Cardiac muscle cell (in vitro differentiated cells and primary cell): Measurements from ENCODE around the gene ATRIP. TPM values are rescaled to one million over a fixed set of nuclear protein-coding genes. Genes with fewer than 3 reads are reported as not detected.

ENCODE experiments used
- DNase-seq, 2 donors: peaks; one replicate each; pipeline versions ENCODE4 v3.0.0 to v3.0.0-alpha.2; 2010 to 2017; ENCODE audit warnings: low read depth in 1 of 2, low spot score in 1 of 2
- H3K27ac ChIP-seq: fragments of 200-600 bp; sonication (generic); 2 replicates; pipeline ENCODE4 v1.5.1; 2016
- H3K27me3 ChIP-seq: fragments of 200-600 bp; sonication (generic); 2 replicates; pipeline ENCODE4 v1.6.0; 2016; ENCODE audit warnings: control low read depth
- H3K36me3 ChIP-seq: fragments of 200-600 bp; sonication (generic); 2 replicates; pipeline ENCODE4 v1.5.1; 2016; ENCODE audit warnings: control low read depth
- H3K4me1 ChIP-seq: fragments of 200-600 bp; sonication (generic); 2 replicates; pipeline ENCODE4 v1.8.1; 2017; ENCODE audit warnings: low read depth, mild to moderate bottlenecking, mixed run types
- H3K4me3 ChIP-seq: fragments of 200-600 bp; sonication (generic); 2 replicates; pipeline ENCODE4 v1.5.1; 2016; ENCODE audit warnings: mild to moderate bottlenecking
- H3K9me3 ChIP-seq: fragments of 200-600 bp; sonication (generic); 2 replicates; pipeline ENCODE4 v1.5.1; 2017; ENCODE audit warnings: low read depth, mild to moderate bottlenecking, control low read depth
- CTCF ChIP-seq: IDR thresholded peaks from 2 replicates; pipeline ENCODE4 v1.5.1; 2012; ENCODE audit warnings: low read depth, mild to moderate bottlenecking, low read length
- polyA plus RNA-seq: library from polyadenylated mRNA; unstranded; fragments of >200 nt; fragmentation: Nextera tagmentation; extraction: Ambion mirVana; gene quantifications from 2 replicates; pipeline ENCODE4 v1.2.1, GENCODE V29; 2016
- total RNA-seq: library from RNA; depleted of rRNA; stranded (reverse); fragments of >200 nt; gene quantifications from 2 replicates; pipeline ENCODE4 v1.2.3, GENCODE V29; 2016

The ATRIP gene
- total and polyA plus RNA-seq, 2 experiments from 2014 or later = 6.4 to 8.7 TPM

- no peaks in the 10 kb centered on the region for H3K4me1 ChIP-seq
- no peak for DNase-seq
- TF ChIP-seq CTCF = no peak
- no peaks in the 10 kb centered on the region for H3K9me3 ChIP-seq
- H3K4me3 ChIP-seq = no peak overlapping the region
- no peak overlapping the region for H3K27ac ChIP-seq
- no peaks in the 10 kb centered on the region for H3K27me3 ChIP-seq
- H3K36me3 ChIP-seq = no peaks in the 10 kb centered on the region
These were observed 56.2 kb downstream of the ATRIP start for GRCh38 chr3:48502728-48503168.

- Histone ChIP-seq H3K9me3 (no peaks in the 10 kb centered on the region), H3K36me3 (no peaks in the 10 kb centered on the region), H3K4me1 (no peaks in the 10 kb centered on the region), H3K27me3 (no peaks in the 10 kb centered on the region), H3K4me3 (peak overlapping the region; percentile 44), H3K27ac (no peak overlapping the region)
- TF ChIP-seq CTCF = no peak
- DNase-seq = peak; percentile 18 to 59
These were observed 57.0 kb downstream of the ATRIP start for GRCh38 chr3:48503401-48504050.

GRCh38 chr3:48504051-48504946, 57.8 kb downstream of the ATRIP start, which contains the start of gene SHISA5:
TSS of gene SHISA5 (minus strand) at chr3:48504174. CDS start at chr3:48504094, 80 bp downstream.
- H3K27me3 ChIP-seq = no peaks in the 10 kb centered on the region
- no peak within 1 kb of the TSS for H3K27ac ChIP-seq
- H3K4me3 ChIP-seq = peak within 1 kb of the TSS; percentile 44
- no peaks in the 10 kb centered on the region for H3K36me3 ChIP-seq
- H3K9me3 ChIP-seq = no peaks in the 10 kb centered on the region
- DNase-seq = peak; percentile 68 to 84
- no peaks in the 10 kb centered on the region for H3K4me1 ChIP-seq
- no peak for TF ChIP-seq CTCF

- Histone ChIP-seq H3K36me3 (no peaks in the 10 kb centered on the region), H3K27me3 (no peaks in the 10 kb centered on the region), H3K4me1 (no peaks in the 10 kb centered on the region), H3K27ac (no peak overlapping the region), H3K4me3 (no peak overlapping the region), H3K9me3 (no peaks in the 10 kb centered on the region)
- DNase-seq = no peak
- TF ChIP-seq CTCF = no peak
These were observed 58.6 kb downstream of the ATRIP start for GRCh38 chr3:48505146-48505545.

GRCh38 chr3:48505968-48506504, 59.5 kb downstream of the ATRIP start:
- H3K4me1 ChIP-seq = no peaks in the 10 kb centered on the region
- H3K9me3 ChIP-seq = no peaks in the 10 kb centered on the region
- no peaks in the 10 kb centered on the region for H3K27me3 ChIP-seq
- no peak for DNase-seq
- no peak for TF ChIP-seq CTCF
- no peaks in the 10 kb centered on the region for H3K36me3 ChIP-seq
- H3K4me3 ChIP-seq = no peak overlapping the region
- H3K27ac ChIP-seq = no peak overlapping the region
